Glutamatergic neuron (in vitro differentiated cells): ENCODE data around the gene FBLN1. TPM values are rescaled to one million over a fixed set of nuclear protein-coding genes. Genes with fewer than 3 reads are reported as not detected.

Source experiments
- DNase-seq: peaks from one replicate; pipeline ENCODE4 v3.0.0; 2022
- H3K27ac Mint-ChIP-seq: one replicate; pipeline ENCODE4 v1.8.0; 2020; ENCODE audit warnings: mild to moderate bottlenecking, mixed read lengths, inconsistent platforms; ENCODE audit not compliant: unreplicated experiment
- H3K27me3 Mint-ChIP-seq: one replicate; pipeline ENCODE4 v1.8.0; 2020; ENCODE audit warnings: mild to moderate bottlenecking, moderate library complexity, mixed read lengths, inconsistent platforms; ENCODE audit not compliant: unreplicated experiment
- H3K36me3 Mint-ChIP-seq: one replicate; pipeline ENCODE4 v1.8.0; 2020; ENCODE audit warnings: mild to moderate bottlenecking, mixed read lengths, inconsistent platforms; ENCODE audit not compliant: unreplicated experiment
- H3K4me1 Mint-ChIP-seq: one replicate; pipeline ENCODE4 v1.8.0; 2020; ENCODE audit warnings: mild to moderate bottlenecking, low read depth, mixed read lengths, inconsistent platforms; ENCODE audit not compliant: unreplicated experiment
- H3K4me3 Mint-ChIP-seq: one replicate; pipeline ENCODE4 v1.8.0; 2020; ENCODE audit warnings: mild to moderate bottlenecking, mixed read lengths, inconsistent platforms; ENCODE audit not compliant: unreplicated experiment
- H3K9me3 Mint-ChIP-seq: one replicate; pipeline ENCODE4 v1.8.0; 2020; ENCODE audit warnings: mild to moderate bottlenecking, moderate library complexity, mixed read lengths, inconsistent platforms; ENCODE audit not compliant: unreplicated experiment
- CTCF ChIP-seq: fragments of 200-600 bp; sonication (generic); IDR thresholded peaks from one replicate; pipeline ENCODE4 v1.5.0; 2021; ENCODE audit not compliant: partially characterized antibody, unreplicated experiment
- total RNA-seq: library from RNA; stranded (reverse); fragmentation: NEBNext Ultra II Directional; extraction: Animal tissue kit (Norgen Biotek cat#: 25700); gene quantifications from one replicate; pipeline ENCODE4 v1.2.1, GENCODE V29; 2021; ENCODE audit not compliant: unreplicated experiment

Gene FBLN1
- total RNA-seq, 1 donor from 2014 or later: 184 TPM

GRCh38 chr22:45521178-45521577, 18.5 kb downstream of the FBLN1 start:
- H3K4me3 Mint-ChIP-seq: no peak overlapping the region
- H3K4me1 Mint-ChIP-seq: peaks cover 8% of the 10 kb centered on the region
- no peak for TF ChIP-seq CTCF
- no peak for DNase-seq
- H3K27me3 Mint-ChIP-seq: peaks cover 3% of the 10 kb centered on the region
- peaks cover 7% of the 10 kb centered on the region for H3K9me3 Mint-ChIP-seq
- H3K36me3 Mint-ChIP-seq: no peaks in the 10 kb centered on the region
- H3K27ac Mint-ChIP-seq: no peak overlapping the region

- no peaks in the 10 kb centered on the region for H3K36me3 Mint-ChIP-seq
- no peak overlapping the region for H3K4me3 Mint-ChIP-seq
- TF ChIP-seq CTCF: no peak
- no peak for DNase-seq
- peaks cover 6% of the 10 kb centered on the region for H3K4me1 Mint-ChIP-seq
- H3K9me3 Mint-ChIP-seq: peaks cover 7% of the 10 kb centered on the region
- H3K27ac Mint-ChIP-seq: no peak overlapping the region
- peaks cover 5% of the 10 kb centered on the region for H3K27me3 Mint-ChIP-seq
These were observed 19.8 kb downstream of the FBLN1 start for GRCh38 chr22:45522462-45522861.

DNA sequence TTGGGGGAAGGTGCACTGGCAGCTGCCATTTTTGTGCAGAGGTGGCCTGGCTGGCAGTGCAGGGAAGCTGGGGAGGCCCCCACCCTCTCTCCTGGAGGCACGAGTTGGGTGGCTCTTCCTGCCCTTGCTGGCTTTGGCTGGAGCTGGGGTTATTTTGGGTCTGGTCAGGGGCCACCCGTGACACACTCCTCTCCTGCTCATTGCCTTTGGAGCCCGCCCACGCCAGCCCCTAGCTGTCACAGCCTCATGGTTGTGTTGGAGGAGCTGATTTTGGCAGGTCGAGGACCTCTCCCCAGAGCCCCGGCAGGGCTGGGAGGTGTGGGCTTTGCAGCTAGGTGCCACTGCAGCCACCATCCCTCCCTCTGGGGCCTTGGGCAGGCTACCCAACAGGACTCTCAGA, 21.5 kb downstream of the FBLN1 start:
- Mint-ChIP-seq H3K27ac (no peak overlapping the region), H3K27me3 (peaks cover 5% of the 10 kb centered on the region), H3K4me1 (no peaks in the 10 kb centered on the region), H3K4me3 (no peak overlapping the region), H3K9me3 (peaks cover 3% of the 10 kb centered on the region), H3K36me3 (no peaks in the 10 kb centered on the region)
- DNase-seq: no peak
- no peak for TF ChIP-seq CTCF

DNA sequence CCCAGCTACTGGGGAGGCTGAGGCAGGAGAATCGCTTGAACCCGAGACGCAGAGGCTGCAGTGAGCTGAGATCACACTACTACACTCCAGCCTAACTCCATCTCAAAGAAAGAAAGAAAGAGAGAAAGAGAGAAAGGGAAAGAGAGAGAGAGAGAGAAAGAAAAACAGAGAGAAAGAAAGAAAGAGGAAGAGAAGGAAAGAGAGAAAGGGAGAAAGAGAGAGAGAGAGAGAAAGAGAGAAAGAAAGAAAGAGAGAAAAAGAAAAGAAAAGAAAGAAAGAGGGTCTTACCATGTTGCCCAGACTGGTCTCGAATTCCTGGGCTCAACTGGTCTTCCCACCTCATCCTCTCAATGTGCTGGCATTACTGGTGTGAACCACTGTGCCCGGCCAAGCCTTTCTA, 22.3 kb downstream of the FBLN1 start:
- H3K9me3 Mint-ChIP-seq: peaks cover 3% of the 10 kb centered on the region
- no peak for TF ChIP-seq CTCF
- H3K27ac Mint-ChIP-seq: no peak overlapping the region
- H3K27me3 Mint-ChIP-seq: peaks cover 5% of the 10 kb centered on the region
- DNase-seq: no peak
- no peaks in the 10 kb centered on the region for H3K4me1 Mint-ChIP-seq
- H3K4me3 Mint-ChIP-seq: no peak overlapping the region
- no peaks in the 10 kb centered on the region for H3K36me3 Mint-ChIP-seq

- no peaks in the 10 kb centered on the region for H3K4me1 Mint-ChIP-seq
- H3K27ac Mint-ChIP-seq: no peak overlapping the region
- no peak overlapping the region for H3K4me3 Mint-ChIP-seq
- H3K27me3 Mint-ChIP-seq: peaks cover 5% of the 10 kb centered on the region
- TF ChIP-seq CTCF: no peak
- no peak for DNase-seq
- H3K36me3 Mint-ChIP-seq: no peaks in the 10 kb centered on the region
- peaks cover 3% of the 10 kb centered on the region for H3K9me3 Mint-ChIP-seq
These were observed 22.8 kb downstream of the FBLN1 start for GRCh38 chr22:45525480-45525879.
